NCI-H1694 treated with DMSO at 0.1 percent for 48 hours (cell line): ENCODE measurements around the gene GALE.
"Not testable (repeated sequence)": the region's sequence is repeated elsewhere in the genome, so short reads cannot be mapped to it uniquely, and the experiment has no call there.

ENCODE experiments used
- DNase-seq: peaks from one replicate; lab custom pipeline; 2025; lab: John Stamatoyannopoulos, UW

Gene GALE

DNA sequence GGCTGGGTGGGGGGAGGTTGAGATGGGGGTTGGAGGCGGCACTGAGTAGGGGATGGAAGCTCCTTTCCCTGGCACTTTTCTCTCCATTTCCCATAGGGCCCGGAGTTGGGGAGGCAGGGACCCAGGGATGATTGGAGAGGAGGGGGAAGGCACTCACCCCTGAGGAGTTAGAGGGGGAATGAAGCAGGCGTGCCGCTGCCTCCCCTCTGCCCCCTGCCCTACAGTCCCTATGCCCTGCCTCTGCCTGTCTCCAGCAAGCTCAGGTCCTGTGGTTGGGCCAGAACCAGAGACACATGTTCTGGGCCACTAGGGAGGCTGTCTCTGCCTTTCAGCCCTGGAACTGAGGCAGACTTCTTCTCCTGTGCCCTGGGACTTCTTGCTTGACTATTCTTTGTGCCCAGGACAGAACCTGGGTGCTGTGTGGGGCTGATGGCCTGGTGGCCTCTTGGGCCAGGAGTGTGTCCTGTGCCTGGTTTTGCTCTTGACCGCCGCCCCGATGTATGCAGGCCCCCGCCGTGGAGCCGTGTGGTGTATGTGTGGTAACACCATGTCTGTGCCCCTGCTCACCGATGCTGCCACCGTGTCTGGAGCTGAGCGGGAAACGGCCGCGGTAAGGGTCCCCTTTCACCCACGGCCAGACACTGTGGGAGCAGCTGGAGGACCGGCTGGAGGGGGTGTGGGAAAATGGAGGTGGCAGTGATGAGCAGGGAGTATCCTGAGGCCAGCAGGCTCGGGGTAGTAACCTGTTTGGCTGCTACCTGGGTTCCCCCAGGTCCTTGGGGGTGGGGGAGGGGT is 8.2 kb downstream of the GALE start:
- DNase-seq = no peak

GRCh38 chr1:23791516-23792047 is 9.0 kb downstream of the GALE start:
- no peak for DNase-seq

- peak; percentile 53 for DNase-seq
These were observed 9.6 kb downstream of the GALE start, which contains the start of gene LYPLA2 for GRCh38 chr1:23790696-23791515. LYPLA2 (plus strand) TSS chr1:23791145; CDS start chr1:23792683, 1,538 bp downstream.

DNA sequence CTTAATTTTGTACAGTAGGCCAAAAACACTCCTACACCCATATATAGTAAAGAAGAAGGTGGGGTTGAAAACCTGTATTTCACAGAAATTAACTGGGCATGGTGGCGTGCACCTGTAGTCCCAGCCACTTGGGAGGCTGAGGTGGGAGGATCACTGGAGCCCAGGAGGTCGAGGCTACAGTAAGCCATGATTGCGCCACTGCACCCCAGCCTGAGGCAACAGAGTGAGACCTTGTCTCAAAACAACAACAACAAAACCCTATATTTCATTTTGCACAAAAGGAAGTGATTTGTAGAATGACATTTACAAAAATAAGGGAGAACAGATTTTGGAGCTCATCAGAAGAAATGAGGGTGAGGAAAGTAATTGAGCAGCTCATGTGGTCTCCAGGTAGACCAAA is 11.9 kb downstream of the GALE start:
- DNase-seq = no peak

GRCh38 chr1:23787701-23788100 is 12.9 kb downstream of the GALE start:
- DNase-seq = no peak

DNA sequence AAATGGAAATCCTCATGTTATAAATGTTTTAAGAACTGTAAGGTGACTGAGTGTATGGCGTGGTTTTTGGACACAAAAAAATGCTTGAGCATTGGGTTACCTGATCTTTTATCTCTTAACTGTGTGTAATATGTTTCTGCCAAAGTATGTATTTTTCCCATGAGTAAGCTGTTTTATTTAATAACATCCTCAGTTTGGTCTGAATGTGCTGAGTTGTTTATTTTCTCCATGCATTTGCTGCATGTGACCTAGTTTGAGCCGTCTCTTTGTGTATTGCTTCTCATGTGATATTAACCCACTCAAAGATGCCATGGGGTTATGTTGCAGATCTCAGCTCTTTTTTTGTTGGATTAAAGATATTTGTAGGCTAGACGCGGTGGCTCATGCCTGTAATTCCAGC is 15.7 kb downstream of the GALE start:
- no peak for DNase-seq

GRCh38 chr1:23783141-23783540 is 17.4 kb downstream of the GALE start:
- not testable (repeated sequence) for DNase-seq

- DNase-seq = no peak
These were observed 20.7 kb downstream of the GALE start for GRCh38 chr1:23779826-23780371.

DNA sequence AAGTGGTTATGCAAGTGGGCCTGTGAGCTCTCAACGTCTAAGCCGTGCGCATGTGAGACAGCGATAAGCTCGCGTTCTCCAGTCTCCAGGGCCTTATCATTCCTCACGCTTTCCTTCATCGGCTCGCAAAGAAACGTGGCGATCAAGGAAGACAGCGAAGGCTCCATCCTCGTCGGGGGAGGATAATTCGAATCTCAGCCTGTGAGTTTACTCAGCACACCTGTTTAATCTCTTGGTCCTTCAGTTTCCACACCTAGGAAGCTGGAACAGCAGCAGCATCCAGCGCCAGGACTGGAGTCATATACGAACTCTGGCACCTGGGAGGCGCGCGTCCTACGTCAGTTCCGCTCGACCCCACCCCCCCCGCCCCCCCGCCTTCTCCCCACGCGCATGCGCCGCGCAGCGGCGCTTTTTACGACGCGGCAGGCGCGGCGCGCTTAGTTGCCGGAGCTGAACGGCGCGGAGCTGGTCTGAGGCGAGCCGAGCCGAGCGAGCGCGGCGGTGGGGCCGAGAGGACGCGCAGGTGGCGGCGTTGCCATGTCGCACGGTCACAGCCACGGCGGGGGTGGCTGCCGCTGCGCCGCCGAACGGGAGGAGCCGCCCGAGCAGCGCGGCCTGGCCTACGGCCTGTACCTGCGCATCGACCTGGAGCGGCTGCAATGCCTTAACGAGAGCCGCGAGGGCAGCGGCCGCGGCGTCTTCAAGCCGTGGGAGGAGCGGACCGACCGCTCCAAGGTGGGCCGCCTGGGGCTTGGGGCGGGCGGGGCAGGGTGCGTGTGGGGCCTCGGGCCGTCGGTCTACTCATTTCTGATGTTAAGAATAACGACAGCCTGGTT is 22.4 kb downstream of the GALE start, which contains the start of gene PITHD1:
TSS of gene PITHD1 (plus strand) at position 440 of the 836 bp plus-strand sequence. CDS start at position 538, 98 bp downstream.
- DNase-seq = peak; percentile 59

DNA sequence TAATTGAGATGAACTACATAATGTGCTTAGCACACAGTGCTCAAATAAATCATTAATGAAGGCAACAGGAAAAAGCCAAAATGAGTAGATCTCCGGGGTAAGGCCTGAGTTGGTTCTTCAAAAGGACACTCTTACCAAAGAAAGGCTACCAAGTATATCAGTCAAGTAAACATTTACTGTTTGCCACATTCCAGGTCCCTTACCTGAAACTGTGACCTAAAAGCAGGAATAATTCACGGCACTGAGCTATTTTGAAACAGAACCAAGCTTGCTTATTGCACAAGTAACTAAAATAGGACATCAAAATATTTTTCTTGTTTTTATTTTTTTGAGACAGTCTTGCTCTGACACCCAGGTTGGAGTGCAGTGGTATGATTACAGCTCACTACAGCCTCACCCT is 24.3 kb downstream of the GALE start:
- DNase-seq = no peak

GRCh38 chr1:23774174-23774880 is 26.2 kb downstream of the GALE start:
- no peak for DNase-seq

- DNase-seq = no peak
These were observed 27.7 kb downstream of the GALE start for GRCh38 chr1:23772854-23773242.

DNA sequence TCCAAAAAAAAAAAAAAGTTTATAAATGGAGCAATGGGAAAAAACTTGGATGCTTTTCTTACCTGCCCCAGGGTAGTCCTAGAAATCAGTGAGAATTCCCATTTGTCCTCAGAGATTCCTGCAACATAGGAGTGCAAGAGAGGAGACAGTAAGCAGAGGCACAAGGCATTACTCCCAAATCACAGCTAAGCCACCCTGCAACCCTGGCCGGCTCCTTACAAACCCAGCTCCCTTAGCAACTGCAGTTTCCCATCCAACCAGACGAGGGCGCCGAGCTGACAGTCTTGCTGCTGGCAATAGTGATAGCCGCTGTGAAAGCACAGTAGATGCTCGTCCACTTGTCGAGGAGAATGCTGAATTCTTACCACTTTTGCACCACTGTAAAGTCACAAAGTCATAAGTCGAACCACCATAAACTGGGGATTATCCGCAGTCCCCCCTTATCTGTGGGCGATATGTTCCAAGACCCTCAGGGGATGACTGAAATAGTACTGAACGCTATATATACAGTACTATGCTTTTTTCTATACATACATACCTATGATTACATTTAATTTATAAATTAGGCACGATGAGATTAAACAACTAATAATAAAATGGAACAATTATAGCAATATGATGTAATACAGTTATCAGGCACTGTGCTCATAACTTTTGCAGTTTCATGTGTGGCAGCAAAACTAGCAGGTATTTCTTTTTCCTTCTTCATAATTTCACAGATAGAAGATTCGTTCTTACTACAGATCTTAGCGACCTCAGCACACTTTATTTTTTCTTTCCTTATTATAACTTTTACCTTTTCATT is 28.3 kb downstream of the GALE start:
- peak; percentile 26 for DNase-seq

- no peak for DNase-seq
These were observed 31.8 kb downstream of the GALE start for GRCh38 chr1:23768733-23769132.

- no peak for DNase-seq
These were observed 37.4 kb downstream of the GALE start for GRCh38 chr1:23763041-23763577.

GRCh38 chr1:23759277-23759676 is 41.3 kb downstream of the GALE start:
- DNase-seq = no peak

- no peak for DNase-seq
These were observed 42.7 kb downstream of the GALE start for GRCh38 chr1:23757812-23758211.

DNA sequence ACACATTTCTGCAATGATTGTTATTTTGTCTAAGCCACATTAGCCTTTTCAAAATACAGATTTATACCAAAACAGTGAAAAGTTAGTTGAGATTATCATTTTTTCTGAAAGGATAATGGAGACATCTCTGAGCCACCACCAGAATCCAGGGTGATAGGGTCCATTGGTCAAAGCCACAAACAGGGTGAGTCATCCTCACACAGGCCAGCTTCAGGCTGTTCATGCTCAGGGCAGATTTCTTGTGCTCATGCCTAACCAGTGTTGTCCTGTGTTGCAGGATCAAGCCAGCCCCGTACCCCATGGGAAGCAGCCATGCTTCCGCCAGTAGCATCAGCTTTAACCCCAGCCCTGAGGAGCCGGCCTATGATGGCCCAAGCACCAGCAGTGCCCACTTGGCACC is 43.9 kb downstream of the GALE start:
- no peak for DNase-seq

DNA sequence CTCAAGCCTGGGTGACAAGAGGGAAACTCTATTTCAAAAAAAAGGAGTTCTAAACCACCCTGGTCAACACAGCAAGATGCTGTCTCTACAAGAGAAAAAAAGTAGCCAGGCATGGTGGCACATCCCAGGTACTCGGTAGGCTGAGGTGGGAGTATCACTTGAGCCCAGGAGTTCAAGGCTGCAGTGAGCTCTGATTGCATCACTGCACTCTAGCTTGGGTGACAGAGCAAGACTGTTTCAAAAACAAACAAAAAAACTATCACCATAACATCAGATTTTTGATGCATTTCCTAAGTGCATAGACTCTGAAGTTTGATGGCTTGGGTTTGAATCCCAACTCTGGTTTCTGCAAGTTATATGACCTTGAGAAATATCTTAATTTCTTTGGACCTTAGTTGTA is 47.6 kb downstream of the GALE start:
- no peak for DNase-seq

- DNase-seq = no peak
These were observed 48.7 kb downstream of the GALE start for GRCh38 chr1:23751815-23752200.
